AML-193 (cell line): Measurements from ENCODE around the gene TIMP2.
A peak's percentile ranks its signal among the peaks of the same experiment; 100 is the strongest.
"Not testable (repeated sequence)": the region's sequence is repeated elsewhere in the genome, so short reads cannot be mapped to it uniquely, and the experiment has no call there.

Source experiments
- DNase-seq, 2 experiments: peaks; one replicate each; lab custom pipeline; 2025; lab: John Stamatoyannopoulos, UW

The TIMP2 gene, protein sequence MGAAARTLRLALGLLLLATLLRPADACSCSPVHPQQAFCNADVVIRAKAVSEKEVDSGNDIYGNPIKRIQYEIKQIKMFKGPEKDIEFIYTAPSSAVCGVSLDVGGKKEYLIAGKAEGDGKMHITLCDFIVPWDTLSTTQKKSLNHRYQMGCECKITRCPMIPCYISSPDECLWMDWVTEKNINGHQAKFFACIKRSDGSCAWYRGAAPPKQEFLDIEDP

DNA sequence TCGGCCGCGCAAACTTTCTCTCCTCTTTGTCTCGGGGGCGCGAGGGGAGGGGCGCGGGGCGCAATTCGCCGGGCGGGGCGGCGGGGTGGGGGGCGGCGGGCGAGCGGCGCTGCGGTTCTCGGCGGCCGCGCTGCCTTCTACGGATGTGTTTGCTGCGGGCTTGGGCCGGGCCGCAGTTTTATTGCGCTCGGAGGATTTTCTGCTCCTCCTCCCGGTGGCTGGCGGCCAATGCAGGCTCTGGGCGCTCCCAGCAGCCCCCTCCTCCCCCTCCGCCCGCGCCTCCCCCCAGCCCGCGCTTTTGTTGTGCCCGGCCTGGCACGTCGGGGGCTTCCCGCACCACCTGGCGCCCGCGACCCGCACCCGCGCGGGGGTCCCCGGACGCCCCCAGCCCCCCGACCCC, at the start of gene TIMP2:
TSS of gene TIMP2 (minus strand) at position 154 of the 400 bp plus-strand sequence. CDS start 299 bp downstream, outside the sequence.
- peak; percentile 81 to 83 for DNase-seq

DNA sequence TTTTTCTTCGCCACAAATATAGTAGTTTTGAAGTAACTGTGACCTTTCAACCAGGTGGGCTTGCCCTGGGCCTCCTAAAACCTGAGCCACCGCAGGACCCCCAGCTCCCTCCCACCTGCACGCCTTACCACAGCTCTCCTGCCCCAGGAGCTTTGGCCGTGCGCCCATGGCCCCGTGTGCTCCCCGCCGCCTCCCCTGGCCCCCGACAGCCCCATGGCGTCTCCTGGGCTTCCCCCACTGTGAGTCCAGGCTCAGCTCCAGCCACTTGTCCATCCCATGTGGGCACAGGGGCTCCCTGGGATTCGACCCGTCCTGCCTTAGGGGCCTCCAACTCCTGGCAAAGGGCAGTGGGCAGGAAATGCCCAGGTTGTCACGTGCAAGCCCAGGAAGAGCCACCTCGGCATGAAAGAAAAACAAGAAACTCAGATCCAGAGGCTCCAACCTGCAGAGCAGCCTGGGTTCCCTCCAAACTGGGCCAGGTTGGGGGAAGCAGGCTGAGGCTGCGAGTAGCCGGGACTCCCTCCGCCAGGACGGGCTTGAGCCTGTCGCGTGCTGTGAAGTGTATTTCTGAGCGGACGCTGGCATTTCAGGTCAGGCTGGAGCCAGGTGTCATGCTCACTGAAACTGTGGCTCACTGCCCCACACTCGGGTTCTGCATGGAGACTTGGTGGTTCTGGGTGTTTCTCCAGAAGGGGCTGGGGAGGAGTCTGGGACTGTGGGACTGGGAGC, 48.8 kb upstream of the TIMP2 start:
- no peak for DNase-seq

DNA sequence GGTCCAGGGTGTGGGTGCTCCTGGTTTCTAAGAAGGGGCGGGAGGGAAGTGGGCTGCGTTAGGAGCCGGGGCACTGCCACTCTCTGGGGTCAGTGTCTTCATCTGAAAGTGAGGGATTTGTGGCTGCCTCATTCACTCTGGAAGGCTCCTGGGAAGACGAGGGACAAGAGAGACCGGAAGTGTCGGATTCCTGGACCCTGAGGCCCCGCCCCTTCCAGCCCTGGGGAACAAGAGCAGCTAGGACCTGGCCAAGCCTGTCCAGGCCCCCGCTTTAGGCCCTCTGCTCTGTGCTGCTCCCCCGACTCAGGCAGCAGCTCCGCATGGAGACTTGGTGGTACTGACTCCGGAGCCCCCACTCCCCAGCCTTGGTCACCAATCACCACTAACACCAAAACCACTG, 48.0 kb upstream of the TIMP2 start:
- DNase-seq: no peak

DNA sequence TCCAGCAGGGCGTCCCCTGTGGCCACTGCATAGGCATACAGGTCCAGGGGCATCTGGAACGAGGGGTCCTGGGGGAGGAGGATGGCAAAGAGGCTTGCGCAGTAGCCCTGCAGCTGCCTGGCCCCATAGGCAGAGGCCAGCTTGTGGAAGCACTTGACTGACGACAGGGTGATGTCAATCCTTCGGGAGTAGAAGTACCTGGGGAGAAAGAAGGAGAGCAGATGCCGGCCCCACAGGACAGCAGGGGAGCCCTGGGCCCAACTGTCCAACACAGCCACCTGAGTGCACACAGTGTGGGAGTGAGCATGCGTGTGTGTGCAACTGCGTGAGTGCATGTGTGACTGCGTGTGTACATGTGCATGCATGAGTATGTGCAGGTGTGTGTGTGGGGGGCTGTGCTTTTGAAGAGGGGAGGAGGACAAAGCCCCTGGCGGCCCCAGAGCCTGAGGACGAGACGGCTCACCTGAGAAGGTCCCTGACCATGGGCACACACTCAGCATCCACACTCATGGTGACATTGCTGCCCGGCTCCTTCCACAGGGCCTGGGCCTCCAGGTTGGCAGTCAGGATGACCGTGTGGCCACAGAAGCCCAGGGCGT, 47.4 kb upstream of the TIMP2 start:
- no peak for DNase-seq

DNA sequence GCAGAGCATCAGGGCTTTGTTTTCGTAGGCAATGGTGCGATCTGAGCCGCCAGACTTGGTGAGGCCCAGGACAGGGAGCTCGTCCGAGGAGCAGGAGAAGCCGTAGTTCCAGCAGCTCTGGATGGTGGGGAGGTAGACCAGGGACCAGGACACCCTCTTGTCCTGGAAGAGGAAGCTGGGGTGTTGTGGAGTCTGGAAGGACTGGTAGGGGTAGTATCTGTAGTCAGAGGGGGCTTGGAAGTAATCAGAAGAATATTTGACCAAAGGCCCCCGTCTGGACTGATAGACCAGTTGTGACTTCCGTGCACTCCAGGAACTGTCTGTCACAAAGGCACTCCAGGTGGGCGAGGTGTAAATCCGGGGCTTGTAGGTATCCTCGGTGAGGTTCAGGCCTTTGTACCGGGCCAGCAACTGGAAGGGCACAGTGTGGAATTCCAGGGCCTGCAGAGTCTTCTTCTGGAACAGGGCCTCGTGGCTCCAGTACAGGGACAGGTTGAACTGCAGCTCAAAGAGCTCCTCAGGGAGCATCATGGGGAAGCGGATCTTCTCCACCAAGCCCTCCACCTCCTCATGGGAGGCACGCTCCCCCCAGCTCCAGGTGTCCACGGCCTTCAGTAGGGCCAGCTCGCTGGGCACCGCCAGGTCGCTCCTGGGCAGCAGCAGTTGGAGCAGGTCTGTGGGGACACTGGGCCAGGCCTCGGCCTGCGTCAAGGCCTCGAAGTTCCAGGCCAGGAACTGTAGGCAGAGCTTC, 46.7 kb upstream of the TIMP2 start:
- DNase-seq: no peak

DNA sequence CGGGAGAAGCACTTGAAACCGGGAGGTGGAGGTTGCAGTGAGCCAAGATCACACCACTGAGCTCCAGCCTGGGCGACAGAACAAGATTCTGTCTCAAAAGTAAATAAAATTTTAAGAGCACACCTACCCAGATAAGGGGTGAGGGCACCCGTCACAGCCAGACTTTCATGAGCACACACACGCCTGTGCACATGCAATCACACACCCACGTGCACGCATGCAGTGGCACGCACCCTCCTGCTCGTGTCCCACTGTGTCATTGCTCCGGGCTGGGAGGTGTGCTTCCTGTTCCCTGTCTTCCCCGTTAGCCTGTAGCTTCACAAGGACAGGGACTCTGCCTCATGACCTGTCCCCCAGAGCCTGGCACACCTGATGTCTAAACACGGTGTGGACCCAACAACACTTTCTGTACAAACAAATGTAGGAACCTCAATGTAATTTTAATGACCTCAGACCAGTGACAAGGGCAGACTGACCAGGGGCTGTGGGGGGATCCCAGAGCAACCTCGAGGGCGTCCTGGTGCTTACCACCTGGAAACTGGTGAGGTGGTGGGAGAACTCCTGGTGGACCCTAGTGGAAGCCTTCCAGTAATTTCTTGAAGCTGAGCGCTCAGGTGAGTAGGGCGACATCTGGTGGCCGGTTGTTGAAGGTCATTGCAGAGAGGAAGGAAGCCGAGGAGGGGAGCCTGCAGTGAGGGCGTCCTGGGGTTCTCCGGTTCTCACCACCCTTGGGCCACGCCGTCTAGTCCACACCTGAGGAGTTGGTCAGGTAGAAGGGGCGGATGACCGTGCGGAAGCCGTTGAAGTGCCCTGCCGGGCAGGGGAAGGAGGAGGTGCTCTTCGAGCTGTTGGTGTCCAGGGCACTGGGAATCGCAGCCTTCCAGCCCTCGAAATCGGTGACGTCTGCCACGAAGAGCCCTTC, 45.9 kb upstream of the TIMP2 start:
- DNase-seq: peak; percentile 78 to 80

DNA sequence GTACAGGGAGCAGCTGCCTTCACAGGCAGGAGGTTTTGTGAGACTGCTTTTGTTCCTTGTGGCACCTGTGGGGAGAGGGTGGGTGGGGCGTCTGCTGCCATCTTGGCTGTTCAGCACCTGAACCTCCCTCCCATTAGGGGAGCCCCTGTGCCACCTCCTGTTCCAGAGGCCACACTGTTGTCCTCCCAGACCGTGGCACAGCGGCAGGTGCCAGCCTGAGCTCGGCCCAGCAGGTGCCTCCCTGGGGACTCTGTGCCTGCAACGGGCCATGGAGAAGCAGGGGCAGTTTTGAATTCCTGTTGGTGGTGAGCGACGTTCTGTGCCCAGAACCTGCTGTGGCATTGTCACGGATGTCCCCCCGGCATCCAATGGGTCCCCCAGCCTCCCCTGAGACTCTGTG, 44.7 kb upstream of the TIMP2 start:
- no peak for DNase-seq

DNA sequence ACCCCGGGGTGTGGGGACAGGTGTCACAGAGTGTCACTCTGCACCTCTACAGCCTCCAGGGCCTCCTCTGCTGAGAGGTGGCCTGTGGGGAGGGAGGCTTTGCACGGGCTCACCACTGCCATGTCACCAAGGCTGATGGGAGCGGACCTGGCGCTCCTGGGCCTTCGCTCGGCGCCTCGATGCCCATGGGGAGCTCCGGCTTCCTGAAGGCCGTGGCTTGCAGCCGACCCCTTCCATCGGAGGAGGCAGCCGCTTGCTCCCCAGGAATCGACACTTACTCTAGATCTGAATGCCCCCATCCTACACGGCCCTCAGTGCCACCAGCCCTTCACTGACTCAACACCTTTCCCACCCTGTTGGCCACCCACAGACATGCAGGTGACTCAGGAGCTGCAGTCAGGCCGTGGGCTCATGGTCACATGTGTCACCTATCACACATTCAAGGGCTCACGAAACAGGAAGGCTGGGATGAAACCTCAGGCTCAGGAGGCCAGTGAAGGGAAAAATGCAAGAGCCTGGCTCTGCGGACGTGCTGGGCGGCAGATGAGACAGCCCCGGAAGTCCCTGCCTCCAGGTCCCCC, 42.7 kb upstream of the TIMP2 start:
- no peak for DNase-seq

DNA sequence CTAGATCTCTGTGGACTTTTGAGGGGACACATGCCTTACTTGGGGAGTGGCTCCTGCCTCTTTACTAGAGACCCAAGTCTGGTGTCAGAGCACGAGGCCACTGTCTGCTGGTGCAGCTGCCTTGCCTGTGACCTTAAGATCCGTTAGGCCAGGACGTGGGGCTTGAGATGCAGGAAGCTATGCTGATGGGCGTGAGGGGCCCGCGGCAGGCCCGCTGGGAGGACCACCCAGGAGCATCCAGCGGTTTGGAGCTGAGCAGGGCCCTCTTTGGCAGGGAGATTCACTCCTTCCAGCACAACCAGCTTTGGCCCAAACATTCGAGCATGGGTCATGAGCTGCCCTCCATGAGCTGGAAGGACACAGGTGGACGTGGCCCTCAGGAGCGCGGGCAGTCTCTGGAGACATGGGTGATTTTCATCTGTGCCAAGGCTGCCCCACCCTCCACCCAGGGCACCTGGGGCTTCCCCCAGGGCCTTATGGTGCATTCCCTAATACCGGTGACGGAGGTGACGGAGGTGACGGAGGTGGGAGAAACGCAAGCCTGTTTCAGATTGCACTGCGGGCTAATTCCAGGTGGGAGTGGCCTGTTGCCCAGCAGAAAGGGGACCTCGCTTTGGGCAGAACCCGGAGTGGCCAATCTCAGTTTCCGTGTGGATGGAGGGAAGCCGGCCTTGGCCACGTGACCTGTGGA, 41.9 kb upstream of the TIMP2 start:
- no peak for DNase-seq

DNA sequence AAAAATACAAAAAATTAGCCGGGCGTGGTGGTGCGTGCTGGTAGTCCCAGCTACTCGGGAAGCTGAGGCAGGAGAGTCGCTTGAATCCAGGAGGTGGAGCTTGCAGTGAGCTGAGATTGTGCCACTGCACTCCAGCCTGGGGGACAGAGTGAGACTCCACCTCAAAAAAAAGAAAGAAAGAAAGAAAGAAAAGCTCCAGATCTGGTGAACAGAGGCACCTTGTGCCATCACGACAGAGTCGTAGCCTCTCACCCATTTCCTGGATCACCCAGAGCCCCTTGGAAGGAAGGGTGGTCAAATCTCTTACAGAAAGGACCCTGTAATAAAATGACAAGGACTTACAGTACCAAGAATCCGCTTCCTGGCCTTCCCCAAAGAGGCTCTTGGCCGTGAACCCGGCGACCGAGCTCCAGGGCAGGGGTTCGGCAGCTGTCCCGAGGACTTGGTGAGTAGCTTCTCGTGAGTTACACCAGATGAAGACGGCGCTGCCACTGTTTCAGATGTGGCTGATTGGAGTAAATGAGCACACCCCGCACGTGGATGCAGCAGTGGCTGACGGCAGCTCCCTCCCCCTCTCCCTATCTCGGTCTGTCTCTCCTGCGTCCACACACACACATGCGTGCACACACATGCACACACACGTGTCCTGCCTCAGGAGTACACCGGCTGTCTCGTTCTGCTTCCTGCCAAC, 41.1 kb upstream of the TIMP2 start:
- DNase-seq: no peak

DNA sequence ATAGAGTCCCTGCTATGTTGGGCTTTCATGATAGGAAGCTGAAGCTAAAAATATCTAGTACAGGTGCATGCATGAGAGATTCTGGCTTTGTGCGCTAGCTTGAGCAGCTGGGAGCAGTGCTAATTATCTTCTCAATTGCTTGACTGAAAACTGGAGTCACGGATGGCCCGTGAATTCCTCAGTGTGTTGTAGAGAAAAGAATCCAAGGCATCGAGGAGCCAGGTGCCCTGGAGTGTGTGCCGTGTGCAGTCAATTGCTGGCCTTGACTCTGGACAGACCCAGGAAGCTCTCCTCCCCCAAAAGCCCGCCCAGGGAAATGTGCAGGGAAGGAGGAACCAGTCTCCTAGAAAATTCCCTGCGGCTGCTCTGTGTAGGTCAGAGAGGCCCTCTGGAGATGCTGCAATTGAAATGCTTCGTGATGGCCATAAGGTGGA, 40.3 kb upstream of the TIMP2 start:
- no peak for DNase-seq

DNA sequence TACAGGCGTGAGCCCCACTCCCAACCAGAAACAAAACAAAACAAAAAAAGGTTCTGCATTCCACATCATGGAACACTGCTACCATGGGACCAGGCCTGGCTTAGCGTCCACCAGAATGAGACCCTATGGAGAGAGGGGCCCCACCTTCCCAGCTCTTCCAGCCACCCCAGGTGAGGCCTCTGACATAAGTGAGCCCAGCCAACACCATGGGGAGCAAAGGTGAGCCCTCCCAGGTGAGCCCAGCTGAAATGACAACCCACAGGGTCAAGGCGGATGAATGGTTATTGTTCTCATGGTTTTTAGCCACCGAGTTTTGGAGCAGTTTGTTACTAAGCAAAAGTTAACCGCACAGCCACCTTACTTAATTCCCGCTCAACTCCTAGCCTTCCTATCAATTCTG, 38.2 kb upstream of the TIMP2 start:
- DNase-seq: no peak

DNA sequence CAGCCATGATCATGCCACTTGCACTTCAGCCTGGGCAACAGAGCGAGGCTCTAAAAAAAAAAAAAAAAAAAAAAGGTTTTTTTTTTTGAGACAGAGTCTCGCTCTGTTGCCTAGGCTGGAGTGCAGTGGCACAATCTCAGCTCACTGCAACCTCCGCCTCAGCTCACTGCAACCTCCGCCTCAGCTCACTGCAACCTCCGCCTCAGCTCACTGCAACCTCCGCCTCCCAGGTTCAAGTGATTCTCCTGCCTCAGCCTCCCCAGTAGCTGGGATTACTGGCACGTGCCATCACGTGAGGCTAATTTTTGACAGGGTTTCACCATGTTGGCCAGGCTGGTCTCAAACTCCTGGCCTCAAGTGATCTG, 37.8 kb upstream of the TIMP2 start:
- DNase-seq: not testable (repeated sequence)

DNA sequence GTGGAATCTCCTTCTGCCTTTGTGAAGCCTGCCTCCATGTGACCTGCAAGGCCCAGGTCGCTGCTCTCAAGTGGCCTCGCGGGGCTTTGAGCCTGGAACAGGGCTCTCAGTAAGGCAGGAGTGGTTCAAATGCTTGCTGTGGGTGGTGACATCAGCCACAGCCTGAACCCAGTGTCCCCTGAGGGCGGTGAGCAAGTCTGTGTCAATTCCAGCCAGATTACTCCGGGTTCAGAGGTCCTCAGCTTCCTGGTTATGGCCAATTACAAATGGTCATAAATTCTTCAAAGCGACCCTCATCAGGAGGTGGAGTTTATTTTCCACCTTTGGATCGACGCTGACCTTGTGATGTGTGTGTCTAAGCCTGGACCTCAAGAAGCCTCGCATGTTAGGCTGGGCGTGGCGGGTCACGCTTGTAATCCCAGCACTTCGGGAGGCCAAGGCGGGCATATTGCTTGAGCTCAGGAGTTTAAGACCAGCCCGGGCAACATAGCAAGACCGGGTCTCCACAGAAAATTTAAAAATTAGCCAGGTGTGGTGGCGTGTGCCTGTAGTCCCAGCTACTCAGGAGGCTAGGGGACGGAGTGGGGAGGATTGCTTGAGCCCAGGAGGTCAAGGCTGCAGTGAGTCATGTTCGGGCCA, 37.3 kb upstream of the TIMP2 start:
- no peak for DNase-seq

DNA sequence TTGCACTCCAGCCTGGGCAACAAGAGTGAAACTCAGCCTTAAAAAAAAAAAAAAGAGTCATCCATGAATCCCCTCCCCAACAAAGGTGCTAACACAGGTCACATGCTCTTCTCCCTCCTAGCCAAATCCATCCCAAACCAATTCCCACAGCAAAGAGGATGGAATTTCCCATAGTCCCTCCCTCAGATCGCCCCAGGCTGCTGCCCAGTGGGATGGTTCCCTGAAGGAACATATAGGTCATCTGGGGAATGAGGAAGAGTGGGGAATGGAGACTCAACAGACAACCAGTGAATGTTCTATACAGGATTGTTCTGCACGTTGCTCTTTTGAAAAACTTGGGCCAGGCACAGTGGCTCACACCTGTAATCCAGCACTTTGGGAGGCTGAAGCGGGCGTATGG, 36.4 kb upstream of the TIMP2 start:
- DNase-seq: no peak

DNA sequence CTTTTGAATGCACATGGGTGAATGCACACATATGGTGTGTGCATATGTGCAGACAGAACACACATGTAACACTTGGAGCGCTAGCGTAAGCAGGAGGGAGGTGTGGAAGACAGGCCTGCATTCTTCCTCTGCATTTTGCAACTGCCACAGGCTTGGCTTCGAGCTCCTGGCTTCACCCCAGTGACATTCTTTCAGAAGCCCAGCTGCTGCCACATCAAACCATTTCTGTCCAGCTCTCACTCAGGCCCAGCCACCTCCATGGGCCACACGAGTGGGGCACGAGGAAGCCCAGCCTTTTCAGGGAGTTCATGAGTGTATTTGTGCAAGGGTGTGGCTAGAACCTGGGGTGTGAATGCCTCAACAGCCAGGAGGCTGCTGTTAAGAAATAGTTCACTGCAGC, 35.7 kb upstream of the TIMP2 start:
- DNase-seq: peak in 1 of 2 experiments; percentile 22

DNA sequence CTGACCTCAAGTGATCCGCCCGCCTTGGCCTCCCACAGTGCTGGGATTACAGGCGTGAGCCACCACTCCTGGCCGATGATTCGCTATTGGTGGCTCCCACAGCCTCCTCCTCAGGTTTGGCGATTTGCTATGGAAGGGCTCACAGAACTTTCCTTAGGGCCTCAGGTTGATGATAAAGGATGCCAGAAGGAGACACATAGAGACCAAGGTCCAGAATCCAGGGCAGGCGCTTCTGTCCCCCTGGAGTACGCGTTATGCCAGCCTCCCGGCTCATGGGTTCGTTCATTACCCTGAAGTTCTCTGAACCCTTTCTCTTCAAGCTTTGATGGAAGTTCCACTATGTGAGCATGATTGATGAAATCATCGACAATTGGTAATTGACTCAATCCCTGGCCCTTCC, 34.6 kb upstream of the TIMP2 start:
- no peak for DNase-seq

DNA sequence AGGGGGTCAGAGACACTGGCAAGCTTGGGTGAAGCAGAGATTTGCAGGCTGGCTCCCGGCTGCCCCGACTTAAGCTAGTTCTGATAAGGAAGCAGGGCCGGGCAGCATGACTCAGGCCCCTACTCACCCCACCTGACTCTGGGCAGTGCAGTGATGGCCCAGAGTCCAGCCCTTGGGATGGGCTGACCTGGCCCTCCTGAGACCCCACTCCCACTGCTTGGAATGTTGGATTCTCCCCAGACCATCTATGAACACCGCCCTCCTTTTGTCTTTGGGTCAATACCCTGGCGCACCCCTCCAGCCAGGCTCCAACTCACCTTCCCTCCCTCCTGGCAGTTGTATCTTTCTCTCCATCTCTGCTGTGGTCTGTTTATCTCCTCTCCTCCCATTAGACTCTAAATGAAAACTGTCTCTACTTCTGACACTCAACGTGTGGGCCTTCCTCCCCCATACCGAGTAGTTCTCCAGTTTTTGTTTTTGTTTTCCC, 33.5 kb upstream of the TIMP2 start:
- no peak for DNase-seq

DNA sequence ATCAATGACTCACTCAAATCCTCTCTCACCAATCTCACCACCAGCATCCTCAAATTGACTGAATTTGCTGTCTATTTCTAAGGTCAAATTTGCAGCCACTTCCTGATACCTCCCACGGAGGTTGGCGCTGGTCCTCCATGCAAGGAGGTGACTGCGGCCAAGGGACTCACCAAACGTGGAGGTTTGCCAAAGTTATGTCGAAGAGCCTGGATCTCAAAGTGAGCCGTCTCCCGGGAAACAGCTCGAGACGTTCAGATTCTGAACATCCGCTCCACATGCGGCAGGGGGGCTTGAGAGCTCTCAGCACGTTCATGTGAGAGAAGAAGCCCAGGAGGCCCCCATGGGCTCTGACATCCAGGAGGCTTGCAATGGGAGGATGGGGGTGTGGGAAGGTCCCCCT, 31.9 kb upstream of the TIMP2 start:
- no peak for DNase-seq
